WTC11 (cell line): ENCODE measurements around the gene PCBD2.

Experiments
- GABPB1 ChIP-seq: sonication (generic); formaldehyde crosslinking; IDR thresholded peaks from 2 replicates; pipeline ENCODE4 v1.8.1; 2023; ENCODE audit warnings: mild to moderate bottlenecking, missing genetic modification reagents
- GRHL2 ChIP-seq: fragments of 250-450 bp; sonication (Bioruptor Pico); IDR thresholded peaks from 2 replicates; pipeline ENCODE4 v1.8.0; 2022; ENCODE audit warnings: mild to moderate bottlenecking, moderate library complexity; ENCODE audit not compliant: insufficient replicate concordance, severe bottlenecking
- MXD4 ChIP-seq: fragments of 250-450 bp; sonication (Bioruptor Pico); IDR thresholded peaks from 2 replicates; pipeline ENCODE4 v1.8.0; 2021; ENCODE audit warnings: mild to moderate bottlenecking, moderate library complexity, borderline replicate concordance
- SMAD4 ChIP-seq: sonication (generic); formaldehyde crosslinking; IDR thresholded peaks from 2 replicates; pipeline ENCODE4 v1.8.0; 2022; ENCODE audit warnings: mild to moderate bottlenecking, missing genetic modification reagents
- TCF7 ChIP-seq: sonication (generic); formaldehyde crosslinking; IDR thresholded peaks from 2 replicates; pipeline ENCODE4 v1.8.0; 2022; ENCODE audit warnings: mild to moderate bottlenecking, low read depth, missing genetic modification reagents, moderate library complexity
- TEAD4 ChIP-seq: sonication (generic); formaldehyde crosslinking; IDR thresholded peaks from 2 replicates; pipeline ENCODE4 v1.8.0; 2022; ENCODE audit warnings: mild to moderate bottlenecking, missing genetic modification reagents
- TF ChIP-seq, protein P1 (sequence below): sonication (generic); formaldehyde crosslinking; IDR thresholded peaks from 2 replicates; pipeline ENCODE4 v1.8.0; 2022; ENCODE audit warnings: mild to moderate bottlenecking, missing genetic modification reagents
- TF ChIP-seq, protein P2 (sequence below): fragments of 200-600 bp; IDR thresholded peaks from 2 replicates; pipeline ENCODE4 v1.8.0; 2022; ENCODE audit warnings: antibody characterized with exemption

DNA sequence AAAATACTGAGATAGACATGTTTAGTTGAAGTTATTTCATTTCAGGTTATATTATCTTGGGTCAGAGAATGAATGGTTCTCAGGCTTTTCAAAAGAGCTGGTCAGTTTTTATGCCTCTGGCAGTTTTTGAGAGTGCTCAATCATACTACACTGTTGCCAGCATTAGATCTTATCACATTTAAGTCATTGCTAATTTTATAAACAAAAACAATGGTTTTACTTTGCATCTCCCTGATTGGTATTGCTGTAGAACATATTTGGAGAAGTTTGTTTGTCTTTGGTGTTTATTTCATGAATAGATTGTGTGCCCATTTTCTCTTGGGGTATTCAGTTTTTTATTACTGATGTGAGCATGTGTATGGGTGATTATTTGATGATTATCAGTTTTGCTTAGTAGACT is 64.2 kb downstream of the PCBD2 start:
- TF ChIP-seq, protein P1, sequence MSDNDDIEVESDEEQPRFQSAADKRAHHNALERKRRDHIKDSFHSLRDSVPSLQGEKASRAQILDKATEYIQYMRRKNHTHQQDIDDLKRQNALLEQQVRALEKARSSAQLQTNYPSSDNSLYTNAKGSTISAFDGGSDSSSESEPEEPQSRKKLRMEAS (CRISPR knock-in tag), result no peak
- TF ChIP-seq GABPB1 (CRISPR knock-in tag) (no peak), GRHL2 (no peak), TCF7 (CRISPR knock-in tag) (no peak), SMAD4 (no peak), MXD4 (CRISPR knock-in tag) (no peak), TEAD4 (CRISPR knock-in tag) (no peak)
- TF ChIP-seq, protein P2, sequence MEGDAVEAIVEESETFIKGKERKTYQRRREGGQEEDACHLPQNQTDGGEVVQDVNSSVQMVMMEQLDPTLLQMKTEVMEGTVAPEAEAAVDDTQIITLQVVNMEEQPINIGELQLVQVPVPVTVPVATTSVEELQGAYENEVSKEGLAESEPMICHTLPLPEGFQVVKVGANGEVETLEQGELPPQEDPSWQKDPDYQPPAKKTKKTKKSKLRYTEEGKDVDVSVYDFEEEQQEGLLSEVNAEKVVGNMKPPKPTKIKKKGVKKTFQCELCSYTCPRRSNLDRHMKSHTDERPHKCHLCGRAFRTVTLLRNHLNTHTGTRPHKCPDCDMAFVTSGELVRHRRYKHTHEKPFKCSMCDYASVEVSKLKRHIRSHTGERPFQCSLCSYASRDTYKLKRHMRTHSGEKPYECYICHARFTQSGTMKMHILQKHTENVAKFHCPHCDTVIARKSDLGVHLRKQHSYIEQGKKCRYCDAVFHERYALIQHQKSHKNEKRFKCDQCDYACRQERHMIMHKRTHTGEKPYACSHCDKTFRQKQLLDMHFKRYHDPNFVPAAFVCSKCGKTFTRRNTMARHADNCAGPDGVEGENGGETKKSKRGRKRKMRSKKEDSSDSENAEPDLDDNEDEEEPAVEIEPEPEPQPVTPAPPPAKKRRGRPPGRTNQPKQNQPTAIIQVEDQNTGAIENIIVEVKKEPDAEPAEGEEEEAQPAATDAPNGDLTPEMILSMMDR, result no peak
